K562 (cell line): ENCODE measurements around the gene CENPU. TPM values are rescaled to one million over a fixed set of nuclear protein-coding genes. Genes with fewer than 3 reads are reported as not detected.

Experiments used
- CHAMP1 ChIP-seq: fragments of 450-650 bp; IDR thresholded peaks from 2 replicates; pipeline ENCODE4 v1.6.1; 2016; ENCODE audit warnings: mild to moderate bottlenecking
- COPS2 ChIP-seq: fragments of 450-650 bp; conservative IDR thresholded peaks from 2 replicates; pipeline ENCODE4 v1.6.1; 2016; ENCODE audit warnings: mild to moderate bottlenecking, moderate library complexity
- DLX4 ChIP-seq: fragments of 250-450 bp; sonication (Bioruptor Pico); IDR thresholded peaks from 2 replicates; pipeline ENCODE4 v1.6.1; 2021; ENCODE audit warnings: mild to moderate bottlenecking
- L3MBTL2 ChIP-seq: fragments of 450-650 bp; IDR thresholded peaks from 2 replicates; pipeline ENCODE4 v1.6.1; 2016; ENCODE audit warnings: mild to moderate bottlenecking, moderate library complexity
- MED1 ChIP-seq: sonication (generic); formaldehyde crosslinking; IDR thresholded peaks from 2 replicates; pipeline ENCODE4 v1.8.1; 2023; ENCODE audit warnings: missing genetic modification reagents, borderline replicate concordance
- PREB ChIP-seq: sonication (generic); formaldehyde crosslinking; IDR thresholded peaks from 2 replicates; pipeline ENCODE4 v1.8.1; 2023; ENCODE audit warnings: mild to moderate bottlenecking, missing genetic modification reagents
- RAD21 ChIP-seq, 2 experiments: fragments of 250-450 bp in 1 of 2; fragments of 450-650 bp in 1 of 2; sonication (Bioruptor Pico) in 1 of 2; formaldehyde crosslinking in 1 of 2; IDR thresholded peaks in 1 of 2; conservative IDR thresholded peaks in 1 of 2; 2 replicates each; pipeline versions ENCODE4 v1.4.0 to v1.8.0; 2020 to 2022; ENCODE audit warnings: mild to moderate bottlenecking in 2 of 2, moderate library complexity in 1 of 2
- RUNX1 ChIP-seq: sonication (generic); IDR thresholded peaks from 2 replicates; pipeline ENCODE4 v1.6.1; 2016; ENCODE audit warnings: antibody characterized with exemption, low read depth
- SP2 ChIP-seq: IDR thresholded peaks from 2 replicates; pipeline ENCODE4 v1.6.1; 2011; ENCODE audit warnings: mild to moderate bottlenecking, low read depth, low read length, moderate library complexity; ENCODE audit not compliant: poor library complexity, severe bottlenecking; ENCODE audit errors: extremely low read depth
- THRAP3 ChIP-seq: fragments of 450-650 bp; IDR thresholded peaks from 2 replicates; pipeline ENCODE4 v1.6.1; 2016; ENCODE audit warnings: mild to moderate bottlenecking, inconsistent platforms, borderline replicate concordance
- TRIM24 ChIP-seq, 2 experiments: fragments of 450-650 bp; IDR thresholded peaks; 2 replicates each; pipeline ENCODE4 v1.6.1; 2016
- USF1 ChIP-seq: sonication (generic); formaldehyde crosslinking; IDR thresholded peaks from 2 replicates; pipeline ENCODE4 v1.9.0; 2022; ENCODE audit warnings: mild to moderate bottlenecking, missing genetic modification reagents
- ZEB2 ChIP-seq: fragments of 450-650 bp; IDR thresholded peaks from 2 replicates; pipeline ENCODE4 v1.6.1; 2016
- ZFP30 ChIP-seq: fragments of 250-450 bp; sonication (Bioruptor Pico); IDR thresholded peaks from 2 replicates; pipeline ENCODE4 v1.8.0; 2022; ENCODE audit warnings: moderate library complexity, mild to moderate bottlenecking, inconsistent platforms, borderline replicate concordance
- ZFX ChIP-seq: sonication (generic); formaldehyde crosslinking; IDR thresholded peaks from 2 replicates; pipeline ENCODE4 v1.8.0; 2022; ENCODE audit warnings: mild to moderate bottlenecking, missing genetic modification reagents, moderate library complexity
- ZKSCAN1 ChIP-seq: fragments of 150-350 bp; IDR thresholded peaks from 2 replicates; pipeline ENCODE4 v1.6.1; 2016; ENCODE audit warnings: low read depth, low read length
- ZKSCAN3 ChIP-seq: fragments of 250-450 bp; sonication (Bioruptor Pico); IDR thresholded peaks from 2 replicates; pipeline ENCODE4 v1.4.0; 2020
- ZNF280B ChIP-seq: fragments of 250-450 bp; sonication (Bioruptor Pico); IDR thresholded peaks from 2 replicates; pipeline ENCODE4 v1.5.1; 2021; ENCODE audit warnings: mild to moderate bottlenecking
- ZNF408 ChIP-seq: fragments of 250-450 bp; sonication (Bioruptor Pico); IDR thresholded peaks from 2 replicates; pipeline ENCODE4 v1.4.0; 2020; ENCODE audit warnings: low read depth, mild to moderate bottlenecking, moderate library complexity
- ZNF507 ChIP-seq: conservative IDR thresholded peaks from 2 replicates; pipeline ENCODE4 v1.6.1; 2017; ENCODE audit warnings: missing genetic modification characterization, missing compliant biosample characterization
- ZZZ3 ChIP-seq: fragments of 450-650 bp; IDR thresholded peaks from 2 replicates; pipeline ENCODE4 v1.6.1; 2016; ENCODE audit warnings: antibody characterized with exemption, mild to moderate bottlenecking, moderate library complexity
- polyA plus RNA-seq, 8 experiments: library from polyadenylated mRNA; depleted of rRNA in 4 of 8; stranded (reverse) in 5 of 8; unstranded in 3 of 8; fragments of >200 nt; fragmentation: Nextera tagmentation in 2 of 8; fragmentation: Illumina TruSeq in 1 of 8; extraction: Ambion mirVana in 2 of 8; extraction: Trizol in 1 of 8; gene quantifications; 2 replicates each; pipeline versions ENCODE4 v1.2.1 to v1.2.3, GENCODE V29; 2011 to 2014; ENCODE audit warnings: inconsistent platforms in 1 of 8, missing spikeins in 1 of 8
- total RNA-seq, 7 experiments: library from RNA; depleted of rRNA in 6 of 7; stranded (reverse); fragments of >200 nt in 6 of 7; fragmentation: Illumina TruSeq in 2 of 7; extraction: Trizol in 2 of 7; gene quantifications; 2 replicates each; pipeline versions ENCODE4 v1.2.1 to v1.2.3, GENCODE V29; 2011 to 2021; ENCODE audit warnings: low replicate concordance in 1 of 7
- TF ChIP-seq, protein P1 (sequence below): fragments of 250-450 bp; sonication (Bioruptor Pico); IDR thresholded peaks from 2 replicates; pipeline ENCODE4 v1.5.0; 2020; ENCODE audit warnings: mild to moderate bottlenecking, borderline replicate concordance

Gene CENPU
- total and polyA plus RNA-seq, 9 of the 15 experiments (the other 6 are each of a cell fraction or from before 2014, with no cell fraction given), result 39.4 to 98.7 (median 84.3) TPM

GRCh38 chr4:184740980-184741391 lies 7.1 kb upstream of the CENPU start (continued):
- TF ChIP-seq CHAMP1, result 0 out of 2 replicates have a peak, but pooled peaks have one; percentile 34
- TF ChIP-seq, protein P1, sequence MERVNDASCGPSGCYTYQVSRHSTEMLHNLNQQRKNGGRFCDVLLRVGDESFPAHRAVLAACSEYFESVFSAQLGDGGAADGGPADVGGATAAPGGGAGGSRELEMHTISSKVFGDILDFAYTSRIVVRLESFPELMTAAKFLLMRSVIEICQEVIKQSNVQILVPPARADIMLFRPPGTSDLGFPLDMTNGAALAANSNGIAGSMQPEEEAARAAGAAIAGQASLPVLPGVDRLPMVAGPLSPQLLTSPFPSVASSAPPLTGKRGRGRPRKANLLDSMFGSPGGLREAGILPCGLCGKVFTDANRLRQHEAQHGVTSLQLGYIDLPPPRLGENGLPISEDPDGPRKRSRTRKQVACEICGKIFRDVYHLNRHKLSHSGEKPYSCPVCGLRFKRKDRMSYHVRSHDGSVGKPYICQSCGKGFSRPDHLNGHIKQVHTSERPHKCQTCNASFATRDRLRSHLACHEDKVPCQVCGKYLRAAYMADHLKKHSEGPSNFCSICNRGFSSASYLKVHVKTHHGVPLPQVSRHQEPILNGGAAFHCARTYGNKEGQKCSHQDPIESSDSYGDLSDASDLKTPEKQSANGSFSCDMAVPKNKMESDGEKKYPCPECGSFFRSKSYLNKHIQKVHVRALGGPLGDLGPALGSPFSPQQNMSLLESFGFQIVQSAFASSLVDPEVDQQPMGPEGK (CRISPR knock-in tag), result no peak
- TF ChIP-seq PREB (CRISPR knock-in tag), result no peak
- no peak for TF ChIP-seq ZKSCAN3 (CRISPR knock-in tag)
- TF ChIP-seq THRAP3, result no peak
- TF ChIP-seq COPS2, result no peak
- no peak for TF ChIP-seq USF1 (CRISPR knock-in tag)
- no peak for TF ChIP-seq ZNF408
- TF ChIP-seq MED1 (CRISPR knock-in tag), result no peak
- TF ChIP-seq ZNF280B, result no peak
- no peak for TF ChIP-seq ZKSCAN1
- TF ChIP-seq DLX4 (CRISPR knock-in tag), result no peak
- TF ChIP-seq ZEB2, result no peak
- TF ChIP-seq ZZZ3, result no peak
- TF ChIP-seq SP2, result no peak
- TF ChIP-seq L3MBTL2, result no peak
- TF ChIP-seq ZNF507 (tag), result no peak
- TF ChIP-seq RUNX1, result no peak
- peak in 1 of 2 experiments; percentile 31; a peak in 1 of 4 replicates for TF ChIP-seq TRIM24 (IDR thresholded peaks at IDR 0.05)
- TF ChIP-seq ZFP30, result no peak
- peak in 1 of 2 experiments; percentile 27; a peak in 2 of 4 replicates for TF ChIP-seq RAD21 (CRISPR knock-in tag; conservative IDR thresholded peaks at IDR 0.05 in 1 of 2, IDR thresholded peaks at IDR 0.05 in 1 of 2)
- no peak for TF ChIP-seq ZFX
